ENCODE data around the gene MRPL12.
"Not testable (repeated sequence)": the region's sequence is repeated elsewhere in the genome, so short reads cannot be mapped to it uniquely, and the experiment has no call there.

Gene MRPL12

DNA sequence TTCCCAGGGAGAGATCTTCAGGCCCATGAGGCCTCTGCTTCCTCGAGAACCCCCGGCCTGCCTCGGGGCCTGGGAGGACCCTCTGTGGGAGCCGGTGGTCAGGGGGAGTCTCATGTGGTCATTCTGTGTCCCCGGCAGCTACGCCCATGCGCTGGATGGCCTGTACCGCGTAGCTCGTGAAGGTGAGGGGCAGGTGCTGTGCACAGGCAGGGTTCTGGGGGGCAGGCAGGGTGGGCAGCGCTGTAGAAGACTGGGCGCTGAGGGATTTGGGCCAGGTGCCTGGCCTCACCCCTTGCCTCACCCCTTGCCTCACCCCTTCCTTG, 13.5 kb downstream of the MRPL12 start:
- DNase-seq (ENCODE audit: low read depth), result no peak

DNA sequence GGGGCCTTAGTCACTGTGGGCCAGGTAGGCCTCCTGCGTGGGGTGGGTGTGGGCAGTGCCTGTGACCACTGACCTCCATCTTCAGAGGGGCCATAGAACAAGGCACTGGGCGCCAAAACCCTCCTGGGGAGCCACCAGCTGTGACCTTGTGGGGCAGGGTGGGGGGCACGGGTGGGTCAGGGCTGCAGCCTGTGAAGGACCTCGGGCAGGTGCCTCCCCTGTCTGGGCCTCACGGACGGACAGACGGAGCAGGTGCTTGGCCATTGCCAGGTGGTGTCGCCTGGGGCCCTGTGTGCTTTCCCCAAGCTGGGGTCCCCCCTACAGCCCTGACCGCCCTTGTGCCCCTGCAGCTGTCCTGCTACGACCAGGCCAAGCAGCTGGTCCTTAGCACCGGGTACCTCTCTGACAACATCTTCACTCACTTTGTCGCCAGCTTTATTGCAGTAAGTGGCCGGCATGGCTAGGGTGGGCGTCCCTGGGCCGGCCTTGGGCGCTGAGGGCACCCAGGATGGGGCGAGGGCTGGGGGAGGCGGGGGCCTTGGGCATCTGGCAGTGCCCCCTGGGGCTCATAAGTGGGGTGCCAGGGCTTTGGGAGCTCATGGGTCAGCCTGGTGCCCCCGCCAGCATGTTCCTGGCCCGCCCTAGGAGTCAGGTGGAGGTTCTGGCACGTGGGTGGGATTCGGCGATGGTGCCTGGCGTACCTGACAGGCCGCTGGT, 14.0 kb downstream of the MRPL12 start:
- no peak for DNase-seq (ENCODE audit: low read depth)

DNA sequence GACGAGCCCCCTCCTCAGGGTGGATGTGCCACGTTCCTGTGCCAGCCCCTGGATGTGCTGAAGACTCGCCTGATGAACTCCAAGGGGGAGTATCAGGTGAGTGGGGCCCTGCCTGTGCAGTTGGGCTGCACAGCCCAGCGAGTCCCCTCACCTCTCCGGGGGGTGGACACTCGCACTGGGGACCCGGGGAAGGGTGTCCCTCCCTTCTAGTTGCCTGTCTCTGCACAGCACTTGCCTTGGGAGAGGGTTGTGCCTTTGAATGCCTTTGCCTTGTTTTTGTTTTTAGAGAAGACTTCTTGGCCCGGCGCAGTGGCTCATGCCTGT, 14.6 kb downstream of the MRPL12 start:
- DNase-seq (ENCODE audit: low read depth), result no peak

DNA sequence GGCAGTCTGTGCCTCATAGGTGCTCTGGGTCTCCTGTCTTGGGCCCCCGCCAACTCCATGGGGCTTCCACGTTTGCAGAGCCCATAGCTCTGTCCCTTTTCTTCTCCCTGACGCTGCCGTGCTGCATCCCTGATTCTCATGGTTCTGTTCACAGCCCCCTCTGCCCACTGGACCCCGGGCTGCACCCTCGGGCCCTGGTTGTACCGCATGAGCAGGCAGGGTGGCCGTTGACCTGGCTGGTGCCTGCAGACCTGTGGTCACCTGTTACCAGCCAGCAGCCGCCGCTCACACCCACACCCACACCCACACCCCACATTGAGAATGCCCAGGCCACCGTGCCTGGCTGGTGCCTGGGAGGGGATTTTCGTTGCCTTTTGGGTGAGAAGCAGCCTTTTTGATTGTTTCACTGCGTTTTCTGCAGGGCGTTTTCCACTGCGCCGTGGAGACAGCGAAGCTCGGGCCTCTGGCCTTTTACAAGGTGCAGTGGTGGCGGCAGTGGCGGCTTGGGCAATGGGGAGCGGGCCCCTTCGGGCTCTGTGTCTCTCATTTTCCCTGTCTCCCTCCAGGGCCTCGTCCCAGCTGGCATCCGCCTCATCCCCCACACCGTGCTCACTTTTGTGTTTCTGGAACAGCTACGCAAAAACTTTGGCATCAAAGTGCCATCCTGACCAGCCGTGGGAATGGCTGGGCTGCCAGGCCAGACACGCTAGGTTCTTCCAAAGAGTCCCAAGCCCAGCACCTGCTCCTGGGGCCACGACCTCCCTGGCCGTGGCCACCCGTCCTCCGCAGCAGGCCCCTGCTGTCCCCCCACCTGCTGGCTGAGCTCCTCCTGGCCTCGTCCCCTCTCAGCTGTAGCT, 16.5 kb downstream of the MRPL12 start:
- no peak for DNase-seq (ENCODE audit: low read depth)

DNA sequence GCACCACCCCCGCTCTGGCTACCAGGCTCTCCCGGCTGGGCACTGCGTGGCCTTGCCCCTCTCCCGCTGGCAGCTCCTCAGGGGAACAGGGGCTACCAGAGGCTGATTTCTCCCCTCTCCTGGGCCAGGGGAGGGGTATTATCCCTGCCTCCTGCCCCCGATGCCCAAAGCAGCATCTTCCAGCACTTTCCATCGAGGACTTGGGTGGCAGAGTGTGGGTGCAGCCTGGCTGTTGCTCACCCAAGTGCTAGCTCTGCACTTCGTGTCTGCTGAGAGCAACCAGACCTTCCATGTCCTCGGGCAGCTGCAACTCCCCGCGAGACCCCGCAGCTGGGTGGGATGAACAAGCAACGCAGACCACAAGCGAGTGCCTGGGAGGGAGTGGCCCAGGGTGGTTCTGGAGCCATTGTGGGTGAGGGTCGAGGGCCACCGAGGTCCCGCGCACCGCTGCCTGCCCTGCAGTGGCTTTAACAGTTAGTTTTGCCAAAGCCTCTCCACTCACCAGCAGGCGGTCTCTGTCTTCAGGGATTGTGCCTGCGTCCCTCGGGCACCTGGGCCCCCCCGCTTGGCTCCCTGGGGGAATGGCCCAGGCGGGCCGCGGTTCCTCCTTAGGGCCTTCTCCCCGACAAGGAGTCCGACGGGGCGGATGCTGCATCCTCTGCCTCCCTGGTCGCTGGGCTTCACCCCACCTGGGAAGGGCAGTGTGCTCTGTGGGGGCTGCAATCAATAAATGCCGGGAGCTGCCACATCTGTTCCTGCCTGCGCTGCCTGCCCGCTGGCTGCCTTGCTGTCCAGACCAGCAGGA, 17.3 kb downstream of the MRPL12 start:
- DNase-seq (ENCODE audit: low read depth), result no peak

DNA sequence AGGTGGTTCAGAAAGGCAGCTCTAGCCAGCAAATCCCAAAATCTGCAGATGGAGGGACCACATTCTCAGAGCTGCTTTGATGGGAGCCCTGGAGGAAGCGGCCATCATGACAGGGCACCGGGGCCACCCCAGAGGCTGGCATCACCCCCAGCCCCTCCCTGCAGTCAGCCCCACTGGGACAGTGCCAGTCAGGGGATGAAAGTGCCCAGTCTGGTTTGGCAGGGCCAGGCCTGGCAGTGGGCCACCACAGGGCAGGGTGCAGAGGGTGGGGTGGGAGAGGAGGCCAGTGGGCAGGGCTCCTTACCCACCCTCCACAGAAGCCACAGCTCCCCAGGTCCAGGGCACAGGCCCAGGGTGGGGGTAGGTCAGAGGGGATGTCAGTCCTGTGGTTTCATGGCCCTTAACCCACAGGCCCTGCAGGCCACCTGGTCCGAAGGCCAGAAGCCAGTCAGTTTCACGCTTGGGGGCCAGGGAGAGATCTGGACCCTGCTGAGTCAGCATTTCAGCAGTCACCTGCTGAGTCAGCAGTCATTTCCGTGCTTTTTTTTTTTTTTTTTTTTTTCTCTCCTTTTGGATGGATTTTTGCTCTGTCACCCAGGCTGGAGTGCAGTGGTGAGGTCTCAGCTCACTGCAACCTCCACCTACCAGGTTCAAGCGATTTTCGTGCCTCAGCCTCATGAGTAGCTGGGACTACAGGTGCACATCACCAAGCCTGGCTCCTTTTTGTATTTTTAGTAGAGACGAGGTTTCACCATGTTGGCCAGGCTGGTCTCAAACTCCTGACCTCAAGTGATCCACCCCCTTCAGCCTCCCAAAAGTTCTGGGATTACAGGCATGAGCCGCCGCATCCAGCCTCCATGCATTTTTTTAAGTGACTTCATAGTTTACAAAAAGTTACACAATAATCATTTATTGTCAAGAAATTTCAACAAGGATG, 19.3 kb downstream of the MRPL12 start:
- DNase-seq (ENCODE audit: low read depth), result no peak

DNA sequence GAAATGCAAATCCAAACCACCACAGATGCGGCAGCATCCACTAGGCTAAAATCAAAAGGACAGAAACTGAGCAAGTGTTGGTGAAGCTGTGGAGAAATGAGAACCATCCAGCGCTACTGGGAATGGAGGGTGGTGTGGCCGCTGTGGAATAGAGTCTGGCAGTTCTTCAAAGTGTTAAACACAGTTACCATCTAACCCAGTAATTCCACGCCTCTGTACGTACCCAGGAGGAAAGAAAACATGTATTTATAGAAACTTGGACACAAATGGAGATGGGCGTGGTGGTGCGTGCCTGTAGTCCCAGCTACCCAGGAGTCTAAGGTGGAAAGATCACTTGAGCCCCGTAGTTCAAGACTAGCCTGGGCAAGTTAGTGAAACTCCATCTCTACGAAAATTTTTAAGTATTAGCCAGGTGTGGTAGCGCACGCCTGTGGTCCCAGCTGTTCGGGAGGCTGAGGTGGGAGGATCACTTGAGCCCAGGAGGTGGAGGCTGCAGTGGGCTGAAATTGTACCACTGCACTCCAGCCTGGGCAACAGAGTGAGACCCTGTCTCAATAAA, 20.6 kb downstream of the MRPL12 start:
- DNase-seq (ENCODE audit: low read depth), result no peak

DNA sequence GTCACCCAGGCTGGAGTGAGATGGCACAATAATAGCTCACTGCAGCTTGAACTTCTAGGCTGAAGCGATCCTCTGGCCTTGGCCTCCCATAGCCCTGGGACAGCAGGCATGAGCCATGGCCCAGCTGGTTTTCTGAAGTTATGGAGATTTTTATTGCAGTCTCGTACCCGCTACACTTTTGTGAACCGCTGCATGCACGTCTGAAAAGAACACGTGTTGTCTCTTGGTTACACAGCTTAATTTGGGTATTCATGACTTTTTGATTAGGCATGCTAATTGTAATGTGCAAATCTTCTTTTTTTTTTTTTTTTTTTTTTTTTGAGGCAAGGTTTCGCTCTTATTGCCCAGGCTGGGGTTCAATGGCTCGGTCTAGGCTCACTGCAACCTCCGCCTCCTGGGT, 22.3 kb downstream of the MRPL12 start:
- DNase-seq (ENCODE audit: low read depth), result no peak

DNA sequence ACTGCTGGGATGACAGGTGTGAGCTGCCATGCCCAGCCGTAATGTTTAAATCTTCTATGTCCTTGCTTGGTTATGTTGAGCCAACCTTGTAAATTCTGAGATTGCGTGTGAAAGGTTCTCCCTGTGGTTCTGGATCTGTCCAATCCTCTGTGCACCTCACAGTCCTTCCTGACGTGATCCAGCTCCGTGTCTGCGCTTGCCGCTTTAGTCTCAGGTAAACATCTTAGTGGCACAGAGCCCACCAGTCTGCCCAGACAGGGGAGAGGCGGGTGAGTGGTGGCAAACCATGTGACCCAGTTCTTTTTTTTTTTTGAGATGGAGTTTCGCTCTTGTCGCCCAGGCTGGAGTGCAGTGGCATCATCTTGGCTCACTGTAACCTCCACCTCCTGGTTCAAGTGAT, 22.8 kb downstream of the MRPL12 start:
- DNase-seq (ENCODE audit: low read depth), result no peak

DNA sequence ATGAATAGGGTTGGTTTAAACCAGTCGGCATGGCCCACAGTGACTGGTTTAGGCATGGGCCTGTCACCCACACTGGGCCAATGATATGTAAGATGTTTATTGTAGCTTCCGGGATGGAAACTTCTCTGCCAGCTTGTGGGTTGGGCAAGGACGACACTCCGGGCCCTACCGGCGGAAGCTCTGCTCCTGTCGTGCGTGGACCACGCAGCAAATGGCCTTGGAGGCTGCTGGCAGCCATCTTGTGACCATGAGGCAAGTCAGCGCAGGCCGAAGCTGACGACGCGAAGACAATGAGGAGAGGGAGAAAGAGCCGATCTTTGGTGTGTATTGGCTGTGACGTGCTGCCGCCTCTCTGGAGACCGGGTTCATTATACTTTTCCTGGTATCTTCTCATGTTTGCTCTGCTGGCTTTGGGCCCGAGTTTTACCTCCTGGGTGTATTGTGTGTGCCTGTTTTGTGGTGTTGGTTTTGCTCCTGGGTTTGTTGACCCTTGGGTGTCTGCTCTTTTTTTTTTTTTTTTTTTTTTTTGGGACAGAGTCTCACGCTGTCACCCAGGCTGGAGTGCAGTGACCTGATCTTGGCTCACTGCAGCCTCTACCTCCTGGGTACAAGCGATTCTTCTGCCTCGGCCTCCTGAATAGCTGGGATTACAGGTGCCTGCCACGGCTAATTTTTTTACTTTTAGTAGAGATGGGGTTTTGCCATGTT, 24.3 kb downstream of the MRPL12 start:
- DNase-seq (ENCODE audit: low read depth), result no peak

DNA sequence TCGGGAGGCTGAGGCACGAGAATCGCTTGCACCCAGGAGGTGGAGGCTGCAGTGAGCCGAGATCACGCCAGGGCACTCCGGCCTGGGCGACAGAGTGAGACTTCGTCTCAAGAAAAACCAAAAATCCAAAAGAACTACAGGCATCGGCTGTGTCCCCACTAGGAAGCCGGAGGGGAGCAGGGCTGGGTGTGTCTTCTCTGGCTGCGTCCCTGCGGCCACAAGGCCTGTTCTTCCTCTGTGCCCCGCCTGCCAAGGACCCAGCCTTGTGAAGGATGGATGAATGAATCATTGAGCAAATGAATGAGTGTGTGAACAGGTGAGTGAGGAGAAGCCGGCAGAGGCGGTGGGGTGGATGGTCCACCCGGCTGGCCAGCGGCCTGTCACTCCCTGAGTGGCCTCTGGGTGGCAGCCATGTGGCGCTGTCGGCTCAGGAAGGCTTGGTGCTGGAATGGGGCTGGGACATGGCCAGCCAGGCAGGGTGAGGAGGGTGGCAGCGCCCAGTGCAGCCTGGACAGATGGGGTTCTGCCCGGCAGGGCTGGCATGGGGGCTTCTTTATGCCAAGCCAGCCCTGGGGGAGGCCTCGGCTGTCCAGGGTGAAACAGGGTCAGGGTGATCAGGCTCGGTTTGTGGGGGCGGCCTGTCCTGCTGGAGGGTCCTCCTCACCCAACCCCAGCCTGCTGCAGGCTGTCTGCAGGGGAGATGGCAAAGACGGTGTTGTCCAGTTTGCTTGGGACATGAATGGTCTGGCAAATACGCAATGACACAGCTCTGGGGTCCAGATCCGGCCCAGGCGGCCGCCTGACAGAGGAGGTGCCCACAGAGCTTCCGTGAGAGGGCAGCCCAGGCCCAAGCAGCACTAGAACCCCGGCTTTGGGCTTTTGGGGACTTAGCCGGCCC, 30.6 kb downstream of the MRPL12 start:
- DNase-seq (ENCODE audit: low read depth), result peak; percentile 53

DNA sequence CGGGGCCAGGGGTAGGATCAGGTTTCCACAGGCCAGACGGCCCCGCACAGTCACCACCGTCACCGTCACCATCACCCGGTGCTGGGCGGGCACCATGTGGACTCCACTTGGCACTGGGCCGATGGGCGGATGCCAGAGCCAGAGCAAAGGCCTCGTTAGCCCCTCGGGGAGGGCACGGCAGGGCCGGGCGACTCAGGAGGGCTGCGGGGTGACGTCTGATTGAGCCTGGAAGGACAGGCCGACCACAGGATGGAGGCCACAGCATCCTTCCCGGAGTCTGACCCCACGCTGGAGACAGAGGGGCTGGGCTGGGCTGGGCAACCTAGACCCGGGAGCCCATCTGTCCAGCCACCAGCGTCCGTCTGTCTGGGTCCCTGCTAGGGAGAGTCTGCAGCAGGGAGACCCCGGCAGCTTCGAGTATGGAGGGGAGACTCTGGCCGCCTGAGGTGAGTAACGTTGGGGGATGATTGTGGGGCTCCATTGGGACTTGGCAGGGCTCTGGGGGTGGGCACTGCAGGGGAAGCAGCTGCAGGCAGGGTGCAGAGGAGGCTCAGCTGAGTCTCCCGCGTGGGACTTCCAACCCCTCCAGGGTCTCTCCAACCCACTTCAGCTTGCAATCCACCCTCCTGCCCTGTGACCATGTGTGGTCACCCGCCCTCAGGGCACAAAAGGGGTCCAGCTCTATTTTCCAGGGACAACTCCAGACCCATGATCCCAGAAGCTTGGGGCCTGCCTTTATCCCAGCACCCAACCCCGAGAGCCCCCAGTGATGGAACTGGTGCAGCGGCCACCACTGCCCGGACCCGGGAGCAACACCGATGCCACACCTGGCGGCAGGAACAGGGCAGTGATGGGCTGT, 31.5 kb downstream of the MRPL12 start:
- no peak for DNase-seq (ENCODE audit: low read depth)

DNA sequence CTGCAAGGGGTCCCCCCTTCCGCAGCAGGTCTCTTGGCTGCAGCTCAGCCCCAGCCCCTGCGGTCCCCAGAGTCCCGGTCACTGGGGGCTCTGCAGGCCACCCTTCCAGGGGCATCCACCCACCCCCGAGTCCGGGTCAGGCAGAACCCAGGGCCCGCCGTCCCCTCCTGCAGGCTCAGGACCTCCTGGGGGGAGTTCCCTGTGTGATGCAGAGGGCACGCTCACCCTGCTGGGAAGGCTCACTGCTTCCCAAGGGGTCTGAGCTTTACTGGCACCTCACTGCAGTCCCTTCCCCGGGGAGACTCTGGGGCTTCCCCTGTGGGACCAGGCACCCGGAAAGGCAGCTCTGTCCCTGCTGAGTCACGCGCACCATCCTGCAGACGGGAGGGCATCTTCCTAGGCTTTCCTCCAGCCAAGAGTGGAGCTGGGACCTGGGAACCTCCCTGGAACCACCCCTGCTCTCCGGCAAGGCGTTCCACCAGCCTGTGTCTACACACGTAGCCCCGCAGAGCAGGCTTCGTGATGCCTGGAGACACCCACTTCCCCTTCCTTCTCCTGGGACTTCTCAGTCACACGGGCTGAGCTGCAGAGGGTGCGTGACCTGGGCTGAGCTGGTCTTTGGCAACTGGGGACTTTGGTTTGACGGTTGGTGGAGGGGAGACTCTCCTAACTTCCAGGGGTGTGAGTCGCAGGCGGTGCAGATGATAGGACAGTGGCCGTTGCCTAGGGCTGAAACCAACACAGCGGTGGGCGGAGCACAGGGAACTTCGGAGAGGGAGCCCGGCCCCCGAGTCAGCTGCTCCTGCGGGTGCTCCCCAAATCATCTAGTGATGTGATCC, 32.3 kb downstream of the MRPL12 start:
- DNase-seq (ENCODE audit: low read depth), result peak; percentile 59

DNA sequence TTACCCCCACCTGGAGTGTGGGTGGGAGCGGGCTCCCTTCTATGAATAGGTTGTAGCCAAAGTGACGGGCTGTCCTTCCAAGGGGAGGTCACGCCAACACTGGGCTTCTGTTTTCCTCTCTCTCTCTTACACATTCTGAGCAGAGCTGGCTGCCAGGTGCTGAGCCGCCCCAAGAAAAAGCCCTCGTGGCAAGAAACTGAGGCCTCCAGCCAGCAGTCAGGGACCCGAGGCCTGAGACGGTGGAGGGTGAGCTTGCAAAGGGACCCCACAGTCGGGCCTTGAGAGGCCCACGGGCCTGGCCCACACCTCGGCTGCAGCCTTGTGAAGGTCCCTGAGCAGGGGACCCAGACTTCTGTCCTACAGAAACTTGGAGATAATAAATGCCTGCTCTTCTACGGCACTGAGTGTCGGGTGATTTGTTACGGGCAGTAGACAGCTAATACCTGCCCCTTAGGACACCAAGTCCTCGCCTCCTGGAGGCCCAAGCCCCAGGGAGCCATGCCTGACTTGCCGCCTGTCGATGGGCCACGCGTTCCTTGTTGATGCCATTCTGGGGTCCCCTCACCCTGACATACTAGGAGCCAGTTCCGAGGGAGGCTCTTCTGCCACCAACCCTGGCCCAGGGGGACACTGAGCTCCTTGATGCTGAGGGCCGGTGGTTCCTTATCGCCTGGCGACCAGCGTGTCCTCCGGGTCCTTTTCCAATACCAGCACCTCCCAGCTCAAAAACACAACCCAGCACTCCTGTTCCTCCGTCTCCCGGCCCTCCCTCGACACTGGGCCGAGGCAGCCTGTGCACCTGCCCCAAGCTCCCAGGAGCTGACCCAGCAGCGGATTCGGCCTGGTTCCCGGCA, 35.0 kb downstream of the MRPL12 start:
- DNase-seq (ENCODE audit: low read depth), result no peak

DNA sequence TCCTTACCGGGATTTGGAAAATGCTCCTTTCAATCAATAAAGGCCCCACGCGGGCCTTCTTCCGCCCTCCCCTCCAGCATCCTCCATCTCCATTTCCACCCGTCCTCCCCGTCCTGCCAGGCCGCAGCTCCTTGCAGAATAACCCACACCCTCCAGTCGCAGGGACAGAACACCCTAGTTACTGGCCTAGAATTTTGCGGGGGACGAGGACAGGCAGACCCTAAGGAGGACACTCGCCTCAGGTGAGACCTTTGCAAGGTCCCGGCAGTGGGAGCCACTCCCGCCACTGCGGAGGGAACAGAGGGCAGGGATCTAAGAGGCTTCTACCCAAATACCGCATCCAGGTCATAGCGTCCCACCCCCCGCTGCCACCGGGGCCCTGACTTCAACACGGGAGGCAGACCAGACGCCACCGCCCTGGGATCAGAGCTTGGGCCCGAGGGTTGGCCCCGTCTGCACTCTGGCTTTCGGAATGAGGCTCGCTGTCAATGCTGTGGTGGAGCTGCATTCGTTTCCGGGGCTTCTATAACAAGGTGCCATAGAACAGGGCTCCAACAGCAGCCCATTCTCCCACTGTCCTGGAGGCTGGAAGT, 35.7 kb downstream of the MRPL12 start:
- no peak for DNase-seq (ENCODE audit: low read depth)

DNA sequence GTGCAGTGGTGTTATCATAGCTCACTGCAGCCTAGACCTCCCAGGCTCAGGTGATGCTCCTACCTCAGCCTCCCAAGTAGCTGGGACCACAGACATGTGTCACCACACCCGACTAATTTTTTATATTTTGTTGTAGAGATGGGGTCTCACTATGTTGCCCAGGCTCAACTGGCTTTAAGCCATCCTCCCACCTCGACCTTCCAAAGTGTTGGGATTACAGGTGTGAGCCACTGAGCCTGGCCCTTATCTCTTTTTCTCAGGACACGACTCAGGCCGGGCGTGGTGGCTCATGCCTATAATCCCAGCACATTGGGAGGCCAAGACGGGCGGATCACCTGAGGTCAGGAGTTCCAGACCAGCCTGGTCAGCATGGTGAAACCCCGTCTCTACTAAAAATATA, 36.4 kb downstream of the MRPL12 start:
- DNase-seq (ENCODE audit: low read depth), result not testable (repeated sequence)
